Neural cell (in vitro differentiated cells): ENCODE data around the gene NPTN. TPM values are rescaled to one million over a fixed set of nuclear protein-coding genes. Genes with fewer than 3 reads are reported as not detected.

Experiments
- H2AFZ ChIP-seq: fragments of 200-600, 300-800 bp; sonication (generic), shearing (Covaris generic); 2 replicates; pipeline ENCODE4 v1.6.0; 2014; ENCODE audit warnings: low read depth, mild to moderate bottlenecking, antibody characterized with exemption, low read length, moderate library complexity
- H3F3A ChIP-seq: fragments of 200-600 bp; shearing (Covaris generic); 2 replicates; pipeline ENCODE4 v1.6.1; 2016; ENCODE audit warnings: mild to moderate bottlenecking, moderate library complexity, mixed read lengths, antibody characterized with exemption, low read length; ENCODE audit not compliant: insufficient read depth, poor library complexity, severe bottlenecking
- H3K27ac ChIP-seq: fragments of 200-600, 300-800 bp; sonication (generic), shearing (Covaris generic); 2 replicates; pipeline ENCODE4 v1.5.1; 2014; ENCODE audit warnings: mild to moderate bottlenecking, low read length, moderate library complexity
- H3K27me3 ChIP-seq: fragments of 300-800, 200-600 bp; sonication (generic), shearing (Covaris generic); 2 replicates; pipeline ENCODE4 v1.6.0; 2014; ENCODE audit warnings: mild to moderate bottlenecking, low read depth, low read length, moderate library complexity; ENCODE audit not compliant: insufficient read depth
- H3K36me3 ChIP-seq: fragments of 300-800, 200-600 bp; sonication (generic), shearing (Covaris generic); 2 replicates; pipeline ENCODE4 v1.5.1; 2014; ENCODE audit warnings: mild to moderate bottlenecking, antibody characterized with exemption, low read length, moderate library complexity; ENCODE audit not compliant: insufficient read depth
- H3K4me2 ChIP-seq: fragments of 300-800, 200-600 bp; sonication (generic), shearing (Covaris generic); 2 replicates; pipeline ENCODE4 v1.6.0; 2014; ENCODE audit warnings: mild to moderate bottlenecking, low read length
- H3K4me3 ChIP-seq: fragments of 300-800, 200-600 bp; sonication (generic), shearing (Covaris generic); 2 replicates; pipeline ENCODE4 v1.5.1; 2014; ENCODE audit warnings: mild to moderate bottlenecking, low read length, moderate library complexity
- H3K79me2 ChIP-seq: fragments of 200-600 bp; shearing (Covaris generic); replicated peaks from 2 replicates; pipeline ENCODE4 v1.6.0; 2014; ENCODE audit warnings: mild to moderate bottlenecking, low read length, moderate library complexity; ENCODE audit not compliant: insufficient read depth
- H3K9ac ChIP-seq: fragments of 300-800, 200-600 bp; sonication (generic), shearing (Covaris generic); 2 replicates; pipeline ENCODE4 v1.6.1; 2016; ENCODE audit warnings: mild to moderate bottlenecking, low read length, mixed read lengths
- H3K9me2 ChIP-seq: fragments of 200-600 bp; shearing (Covaris generic); 2 replicates; pipeline ENCODE4 v1.6.1; 2016; ENCODE audit warnings: mild to moderate bottlenecking, low read length, mixed read lengths; ENCODE audit not compliant: insufficient read depth
- H3K9me3 ChIP-seq: fragments of 200-600, 300-800 bp; sonication (generic), shearing (Covaris generic); 2 replicates; pipeline ENCODE4 v1.6.1; 2016; ENCODE audit warnings: mild to moderate bottlenecking, mixed run types, low read length, moderate library complexity, mixed read lengths
- H4K20me1 ChIP-seq: fragments of 200-600 bp; shearing (Covaris generic); 2 replicates; pipeline ENCODE4 v1.6.1; 2016; ENCODE audit warnings: mild to moderate bottlenecking, mixed run types; ENCODE audit not compliant: insufficient read depth
- EP300 ChIP-seq: fragments of 450-650 bp; conservative IDR thresholded peaks from 2 replicates; pipeline ENCODE4 v1.6.1; 2014; ENCODE audit warnings: antibody characterized with exemption, mild to moderate bottlenecking, moderate library complexity; ENCODE audit not compliant: poor library complexity, severe bottlenecking
- EZH2 ChIP-seq: fragments of 200-600, 300-800 bp; shearing (Covaris generic), sonication (generic); IDR thresholded peaks from 2 replicates; pipeline ENCODE4 v1.6.1; 2014; ENCODE audit warnings: antibody characterized with exemption, low read length, borderline replicate concordance, mild to moderate bottlenecking; ENCODE audit not compliant: insufficient read depth, poor library complexity, severe bottlenecking
- MXI1 ChIP-seq: fragments of 450-650 bp; conservative IDR thresholded peaks from 2 replicates; pipeline ENCODE4 v1.6.1; 2014; ENCODE audit warnings: antibody characterized with exemption, mild to moderate bottlenecking; ENCODE audit not compliant: poor library complexity, severe bottlenecking
- POLR2AphosphoS5 ChIP-seq: IDR thresholded peaks from 2 replicates; pipeline ENCODE4 v1.6.1; 2012
- RAD21 ChIP-seq: fragments of 450-650 bp; conservative IDR thresholded peaks from 2 replicates; pipeline ENCODE4 v1.6.1; 2014; ENCODE audit warnings: antibody characterized with exemption, mild to moderate bottlenecking, moderate library complexity
- SMC3 ChIP-seq: fragments of 450-650 bp; conservative IDR thresholded peaks from 2 replicates; pipeline ENCODE4 v1.6.1; 2014; ENCODE audit warnings: antibody characterized with exemption, mild to moderate bottlenecking, moderate library complexity; ENCODE audit not compliant: poor library complexity
- TAF1 ChIP-seq: IDR thresholded peaks from 2 replicates; pipeline ENCODE4 v1.6.1; 2012; ENCODE audit warnings: low read depth
- polyA plus RNA-seq: library from polyadenylated mRNA; depleted of rRNA; stranded (reverse); fragments of >200 nt; gene quantifications from 2 replicates; pipeline ENCODE4 v1.2.3, GENCODE V29; 2014
- TF ChIP-seq, protein P1 (sequence below): IDR thresholded peaks from 2 replicates; pipeline ENCODE4 v1.6.1; 2012; ENCODE audit warnings: borderline replicate concordance
- TF ChIP-seq, protein P2 (sequence below): fragments of 450-650 bp; IDR thresholded peaks from 2 replicates; pipeline ENCODE4 v1.5.1; 2014; ENCODE audit warnings: antibody characterized with exemption, mild to moderate bottlenecking, moderate library complexity; ENCODE audit not compliant: poor library complexity, severe bottlenecking

The NPTN gene
- polyA plus RNA-seq, 1 donor from 2014 or later, result 237 TPM

DNA sequence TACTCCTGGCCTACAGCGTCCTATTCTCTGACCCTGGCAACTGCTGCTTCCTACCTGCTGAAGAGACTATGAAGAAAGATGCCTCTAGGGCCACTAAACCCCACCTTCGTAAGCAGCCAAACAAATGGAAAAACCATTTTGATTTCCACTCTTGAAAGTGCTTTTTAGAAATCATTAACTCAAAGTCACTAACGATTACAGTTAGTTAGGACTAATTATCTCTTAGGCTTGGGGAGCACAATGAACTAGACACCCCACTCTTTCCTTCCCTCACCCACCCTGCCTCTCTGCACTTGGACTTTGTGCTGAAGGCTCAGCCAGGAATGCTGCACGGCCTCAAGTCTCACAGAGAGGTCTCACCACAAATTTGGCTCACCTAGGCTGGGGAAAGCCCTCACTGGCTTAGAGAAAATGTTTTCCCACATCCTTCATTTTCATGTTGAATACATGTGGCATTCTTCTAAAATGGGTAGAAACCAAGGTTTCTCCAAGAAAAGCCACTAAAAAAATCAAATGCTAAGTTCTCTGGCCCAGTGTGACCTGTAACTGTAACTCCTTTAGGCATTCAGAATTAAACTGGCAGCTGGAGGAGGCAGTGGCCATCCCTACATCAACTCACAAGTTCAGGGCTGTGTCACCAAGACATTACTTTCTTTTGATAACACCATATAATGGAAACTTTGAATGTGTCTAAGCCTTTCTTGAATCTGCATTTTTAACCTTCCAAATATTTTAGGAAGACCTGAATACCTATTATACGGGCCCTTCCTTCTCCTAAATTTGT lies 47.1 kb downstream of the NPTN start:
- H3K27ac ChIP-seq, result no peak overlapping the region
- no peaks in the 10 kb centered on the region for H3F3A ChIP-seq
- no peak overlapping the region for H3K4me2 ChIP-seq
- no peaks in the 10 kb centered on the region for H3K9me2 ChIP-seq
- H3K27me3 ChIP-seq, result no peaks in the 10 kb centered on the region
- no peaks in the 10 kb centered on the region for H4K20me1 ChIP-seq
- TF ChIP-seq, protein P1, sequence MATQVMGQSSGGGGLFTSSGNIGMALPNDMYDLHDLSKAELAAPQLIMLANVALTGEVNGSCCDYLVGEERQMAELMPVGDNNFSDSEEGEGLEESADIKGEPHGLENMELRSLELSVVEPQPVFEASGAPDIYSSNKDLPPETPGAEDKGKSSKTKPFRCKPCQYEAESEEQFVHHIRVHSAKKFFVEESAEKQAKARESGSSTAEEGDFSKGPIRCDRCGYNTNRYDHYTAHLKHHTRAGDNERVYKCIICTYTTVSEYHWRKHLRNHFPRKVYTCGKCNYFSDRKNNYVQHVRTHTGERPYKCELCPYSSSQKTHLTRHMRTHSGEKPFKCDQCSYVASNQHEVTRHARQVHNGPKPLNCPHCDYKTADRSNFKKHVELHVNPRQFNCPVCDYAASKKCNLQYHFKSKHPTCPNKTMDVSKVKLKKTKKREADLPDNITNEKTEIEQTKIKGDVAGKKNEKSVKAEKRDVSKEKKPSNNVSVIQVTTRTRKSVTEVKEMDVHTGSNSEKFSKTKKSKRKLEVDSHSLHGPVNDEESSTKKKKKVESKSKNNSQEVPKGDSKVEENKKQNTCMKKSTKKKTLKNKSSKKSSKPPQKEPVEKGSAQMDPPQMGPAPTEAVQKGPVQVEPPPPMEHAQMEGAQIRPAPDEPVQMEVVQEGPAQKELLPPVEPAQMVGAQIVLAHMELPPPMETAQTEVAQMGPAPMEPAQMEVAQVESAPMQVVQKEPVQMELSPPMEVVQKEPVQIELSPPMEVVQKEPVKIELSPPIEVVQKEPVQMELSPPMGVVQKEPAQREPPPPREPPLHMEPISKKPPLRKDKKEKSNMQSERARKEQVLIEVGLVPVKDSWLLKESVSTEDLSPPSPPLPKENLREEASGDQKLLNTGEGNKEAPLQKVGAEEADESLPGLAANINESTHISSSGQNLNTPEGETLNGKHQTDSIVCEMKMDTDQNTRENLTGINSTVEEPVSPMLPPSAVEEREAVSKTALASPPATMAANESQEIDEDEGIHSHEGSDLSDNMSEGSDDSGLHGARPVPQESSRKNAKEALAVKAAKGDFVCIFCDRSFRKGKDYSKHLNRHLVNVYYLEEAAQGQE, result no peak
- no peak for TF ChIP-seq SMC3
- no peak for TF ChIP-seq TAF1
- TF ChIP-seq POLR2AphosphoS5, result no peak
- TF ChIP-seq, protein P2, sequence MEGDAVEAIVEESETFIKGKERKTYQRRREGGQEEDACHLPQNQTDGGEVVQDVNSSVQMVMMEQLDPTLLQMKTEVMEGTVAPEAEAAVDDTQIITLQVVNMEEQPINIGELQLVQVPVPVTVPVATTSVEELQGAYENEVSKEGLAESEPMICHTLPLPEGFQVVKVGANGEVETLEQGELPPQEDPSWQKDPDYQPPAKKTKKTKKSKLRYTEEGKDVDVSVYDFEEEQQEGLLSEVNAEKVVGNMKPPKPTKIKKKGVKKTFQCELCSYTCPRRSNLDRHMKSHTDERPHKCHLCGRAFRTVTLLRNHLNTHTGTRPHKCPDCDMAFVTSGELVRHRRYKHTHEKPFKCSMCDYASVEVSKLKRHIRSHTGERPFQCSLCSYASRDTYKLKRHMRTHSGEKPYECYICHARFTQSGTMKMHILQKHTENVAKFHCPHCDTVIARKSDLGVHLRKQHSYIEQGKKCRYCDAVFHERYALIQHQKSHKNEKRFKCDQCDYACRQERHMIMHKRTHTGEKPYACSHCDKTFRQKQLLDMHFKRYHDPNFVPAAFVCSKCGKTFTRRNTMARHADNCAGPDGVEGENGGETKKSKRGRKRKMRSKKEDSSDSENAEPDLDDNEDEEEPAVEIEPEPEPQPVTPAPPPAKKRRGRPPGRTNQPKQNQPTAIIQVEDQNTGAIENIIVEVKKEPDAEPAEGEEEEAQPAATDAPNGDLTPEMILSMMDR, result no peak
- no peak for TF ChIP-seq EZH2
- TF ChIP-seq EP300, result no peak
- TF ChIP-seq RAD21, result no peak
- TF ChIP-seq MXI1, result no peak
- no peak overlapping the region for H2AFZ ChIP-seq
- peaks cover 14% of the 10 kb centered on the region for H3K36me3 ChIP-seq
- no peak overlapping the region for H3K9ac ChIP-seq
- H3K79me2 ChIP-seq, result no peaks in the 10 kb centered on the region
- no peaks in the 10 kb centered on the region for H3K9me3 ChIP-seq
- no peak overlapping the region for H3K4me3 ChIP-seq

DNA sequence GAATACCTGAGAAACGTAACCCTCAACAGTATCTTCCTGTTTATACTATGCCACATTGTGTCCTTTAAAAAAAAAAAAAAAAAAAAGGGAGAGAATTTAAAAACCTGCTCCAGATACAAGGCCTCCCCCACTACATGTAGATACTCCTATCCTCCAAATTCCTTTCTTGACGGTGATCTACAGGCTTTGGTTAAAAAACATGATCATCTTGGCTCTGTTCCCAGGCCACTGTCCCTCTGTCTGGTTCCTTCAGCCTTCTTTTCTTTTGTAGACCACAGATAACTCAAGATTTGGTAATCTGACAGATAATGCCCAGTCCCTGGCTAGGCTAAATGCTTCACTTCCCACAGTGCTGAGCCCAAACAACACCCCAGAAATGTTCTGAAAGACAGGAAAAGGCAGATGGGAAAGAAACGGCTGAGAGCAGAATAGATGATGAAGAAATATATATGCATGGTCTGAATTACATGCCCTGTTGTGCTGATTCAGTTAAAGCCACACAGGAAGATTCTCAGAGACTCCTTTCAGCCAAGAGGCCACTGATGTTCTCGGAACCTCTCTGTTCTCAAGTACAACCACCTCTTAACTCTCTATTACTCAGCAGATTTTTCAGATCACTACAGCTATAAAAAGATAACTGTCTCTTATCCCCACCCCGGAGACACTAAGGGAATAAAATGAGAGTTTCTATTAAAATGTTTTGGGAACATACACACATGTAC lies 48.3 kb downstream of the NPTN start:
- Histone ChIP-seq H3K4me2 (no peak overlapping the region), H3K9me2 (no peaks in the 10 kb centered on the region), H3F3A (no peaks in the 10 kb centered on the region), H3K9ac (no peak overlapping the region), H3K79me2 (no peaks in the 10 kb centered on the region), H3K27me3 (no peaks in the 10 kb centered on the region), H4K20me1 (no peaks in the 10 kb centered on the region), H3K4me3 (no peak overlapping the region), H3K27ac (no peak overlapping the region), H2AFZ (no peak overlapping the region), H3K36me3 (peaks cover 14% of the 10 kb centered on the region), H3K9me3 (no peaks in the 10 kb centered on the region)
- TF ChIP-seq TAF1 (no peak), RAD21 (no peak), EZH2 (no peak), SMC3 (no peak), MXI1 (no peak), POLR2AphosphoS5 (no peak), EP300 (no peak)
- TF ChIP-seq, protein P1, result no peak
- TF ChIP-seq, protein P2, result no peak
